RWPE2 (cell line): Measurements from ENCODE around the gene ZFHX3.

Experiments
- ATAC-seq: fragments of 200-7000 bp; cut with Tn5 transposase; 3 replicates; pipeline ENCODE4 v1.9.1; 2021; ENCODE audit warnings: low read depth
- DNase-seq: peaks from one replicate; pipeline ENCODE4 v3.0.0-alpha.2; 2020; ENCODE audit warnings: low spot score
- H3K27ac ChIP-seq: fragments of 450-650 bp; 2 replicates; pipeline ENCODE4 v1.5.1; 2017; ENCODE audit warnings: mild to moderate bottlenecking; ENCODE audit not compliant: poor library complexity, severe bottlenecking
- H3K27me3 ChIP-seq: fragments of 250-450 bp; sonication (Bioruptor Pico); 2 replicates; pipeline ENCODE4 v1.5.1; 2021; ENCODE audit warnings: mild to moderate bottlenecking, moderate library complexity; ENCODE audit not compliant: insufficient read depth, poor library complexity, severe bottlenecking
- H3K36me3 ChIP-seq: fragments of 250-450 bp; sonication (Bioruptor Pico); 2 replicates; pipeline ENCODE4 v1.5.1; 2020; ENCODE audit warnings: low read depth, mild to moderate bottlenecking, moderate library complexity
- H3K4me1 ChIP-seq: fragments of 250-450 bp; sonication (Bioruptor Pico); 2 replicates; pipeline ENCODE4 v1.5.1; 2021; ENCODE audit warnings: mild to moderate bottlenecking, moderate library complexity; ENCODE audit not compliant: insufficient read depth, poor library complexity, severe bottlenecking
- H3K4me3 ChIP-seq: fragments of 250-450 bp; sonication (Bioruptor Pico); 2 replicates; pipeline ENCODE4 v1.5.1; 2021; ENCODE audit warnings: mild to moderate bottlenecking, moderate library complexity; ENCODE audit not compliant: severe bottlenecking
- H3K9me3 ChIP-seq: fragments of 250-450 bp; sonication (Bioruptor Pico); 2 replicates; pipeline ENCODE4 v1.5.1; 2021; ENCODE audit warnings: mild to moderate bottlenecking, moderate library complexity; ENCODE audit not compliant: severe bottlenecking
- TF ChIP-seq, protein P1 (sequence below): fragments of 450-650 bp; IDR thresholded peaks from one replicate; pipeline ENCODE4 v1.5.1; 2017; ENCODE audit warnings: mild to moderate bottlenecking, moderate library complexity; ENCODE audit not compliant: poor library complexity, severe bottlenecking

The ZFHX3 gene

GRCh38 chr16:72789921-72790320 lies 258.0 kb downstream of the ZFHX3 start:
- Histone ChIP-seq H3K4me3 (no peak overlapping the region), H3K27ac (no peak overlapping the region), H3K4me1 (peaks cover 4% of the 10 kb centered on the region), H3K27me3 (no peaks in the 10 kb centered on the region), H3K9me3 (no peaks in the 10 kb centered on the region), H3K36me3 (peaks cover 36% of the 10 kb centered on the region)
- TF ChIP-seq, protein P1, sequence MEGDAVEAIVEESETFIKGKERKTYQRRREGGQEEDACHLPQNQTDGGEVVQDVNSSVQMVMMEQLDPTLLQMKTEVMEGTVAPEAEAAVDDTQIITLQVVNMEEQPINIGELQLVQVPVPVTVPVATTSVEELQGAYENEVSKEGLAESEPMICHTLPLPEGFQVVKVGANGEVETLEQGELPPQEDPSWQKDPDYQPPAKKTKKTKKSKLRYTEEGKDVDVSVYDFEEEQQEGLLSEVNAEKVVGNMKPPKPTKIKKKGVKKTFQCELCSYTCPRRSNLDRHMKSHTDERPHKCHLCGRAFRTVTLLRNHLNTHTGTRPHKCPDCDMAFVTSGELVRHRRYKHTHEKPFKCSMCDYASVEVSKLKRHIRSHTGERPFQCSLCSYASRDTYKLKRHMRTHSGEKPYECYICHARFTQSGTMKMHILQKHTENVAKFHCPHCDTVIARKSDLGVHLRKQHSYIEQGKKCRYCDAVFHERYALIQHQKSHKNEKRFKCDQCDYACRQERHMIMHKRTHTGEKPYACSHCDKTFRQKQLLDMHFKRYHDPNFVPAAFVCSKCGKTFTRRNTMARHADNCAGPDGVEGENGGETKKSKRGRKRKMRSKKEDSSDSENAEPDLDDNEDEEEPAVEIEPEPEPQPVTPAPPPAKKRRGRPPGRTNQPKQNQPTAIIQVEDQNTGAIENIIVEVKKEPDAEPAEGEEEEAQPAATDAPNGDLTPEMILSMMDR: no peak
- DNase-seq (no peak), ATAC-seq (no peak)

DNA sequence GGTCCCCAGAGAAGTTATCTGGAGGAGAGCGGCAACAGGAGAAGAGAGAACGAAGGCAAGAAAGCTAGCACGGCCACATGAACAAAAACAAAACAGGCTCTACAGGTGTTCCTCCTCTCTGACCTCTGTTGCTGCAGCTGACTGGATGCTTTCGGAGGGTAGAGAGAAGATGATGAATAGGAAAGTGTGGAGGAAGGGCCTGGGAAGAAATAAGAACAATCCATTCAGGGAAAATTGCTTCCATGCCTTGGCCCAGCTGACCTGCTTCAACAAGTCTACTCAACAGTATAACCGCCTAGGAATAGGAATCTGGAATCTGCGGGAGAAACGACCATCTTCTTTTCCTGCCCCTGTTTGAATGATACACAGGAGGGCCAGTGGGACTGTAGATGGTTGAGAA lies 258.5 kb downstream of the ZFHX3 start:
- Histone ChIP-seq H3K4me3 (no peak overlapping the region), H3K9me3 (no peaks in the 10 kb centered on the region), H3K4me1 (peaks cover 4% of the 10 kb centered on the region), H3K36me3 (peaks cover 36% of the 10 kb centered on the region), H3K27ac (no peak overlapping the region), H3K27me3 (no peaks in the 10 kb centered on the region)
- no peak for ATAC-seq
- DNase-seq: no peak
- TF ChIP-seq, protein P1: no peak

DNA sequence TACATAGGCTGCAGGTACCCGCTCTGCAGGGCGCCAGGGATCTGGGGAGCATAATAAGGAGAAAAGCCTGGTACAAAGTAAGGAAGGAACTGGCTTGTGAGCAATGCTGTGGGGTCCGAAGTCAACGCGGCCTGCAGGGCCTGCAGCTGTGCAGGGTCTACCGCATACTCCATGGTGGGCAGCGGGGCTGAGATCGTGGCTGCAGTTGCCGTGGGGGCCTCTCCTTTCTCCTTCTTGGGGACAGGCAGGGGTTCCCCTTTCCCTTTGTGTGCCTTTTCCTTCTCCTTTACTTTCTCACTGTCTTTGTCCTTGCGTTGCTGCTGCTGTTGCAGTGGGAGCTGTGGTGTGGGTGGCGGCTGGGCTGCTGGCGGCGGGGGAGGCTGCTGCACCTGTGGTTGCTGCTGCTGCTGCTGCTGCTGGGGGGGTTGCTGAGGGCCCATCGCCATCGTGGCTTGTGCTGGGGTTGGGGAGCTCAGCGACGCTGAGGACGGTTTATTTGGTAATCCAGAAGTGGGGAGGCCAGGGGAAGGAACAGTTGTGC lies 259.6 kb downstream of the ZFHX3 start:
- Histone ChIP-seq H3K36me3 (peaks cover 25% of the 10 kb centered on the region), H3K27ac (no peak overlapping the region)
- no peak for DNase-seq

DNA sequence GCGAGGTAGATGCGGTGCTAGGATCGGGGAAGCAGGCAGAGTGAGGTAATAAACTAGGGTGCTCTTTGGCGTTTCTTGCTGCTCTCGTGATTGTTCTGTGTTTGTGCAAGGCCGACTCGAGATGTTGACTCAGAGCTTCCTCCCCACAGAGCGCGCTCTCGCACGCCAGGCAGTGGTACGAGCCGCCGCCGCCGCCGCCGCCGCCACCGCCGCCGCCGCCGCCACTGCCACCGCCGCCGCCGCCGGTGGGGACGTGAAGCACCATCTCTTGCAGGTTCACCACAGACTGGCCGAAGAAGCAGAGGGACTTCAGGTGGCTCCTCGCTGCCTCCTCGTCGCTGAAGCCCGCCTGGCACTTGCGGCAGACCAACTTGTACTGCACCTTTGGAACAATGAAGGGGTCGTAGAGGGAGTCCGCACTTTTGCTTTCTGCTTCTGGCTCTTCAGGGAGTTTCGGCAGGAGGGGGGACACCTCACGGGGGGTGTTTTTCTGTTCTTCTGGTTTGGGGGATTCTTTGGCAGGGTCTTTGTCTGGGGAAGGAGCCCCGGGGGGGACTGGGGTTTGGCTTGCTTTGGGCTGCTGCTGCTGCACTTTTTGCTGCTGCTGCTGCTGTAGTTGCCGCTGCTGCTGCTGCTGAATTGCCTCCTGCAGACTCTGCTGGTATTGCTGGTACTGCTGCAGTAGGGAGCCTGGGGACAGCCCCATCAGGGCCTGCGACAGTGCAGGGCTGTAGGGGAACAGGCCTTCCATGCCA lies 260.2 kb downstream of the ZFHX3 start:
- ATAC-seq (peak; percentile 95), DNase-seq (peak; percentile 72)
- Histone ChIP-seq H3K4me1 (peaks cover 4% of the 10 kb centered on the region), H3K27ac (peak overlapping the region; percentile 4), H3K9me3 (no peaks in the 10 kb centered on the region), H3K36me3 (peaks cover 18% of the 10 kb centered on the region), H3K27me3 (no peaks in the 10 kb centered on the region), H3K4me3 (peak overlapping the region; percentile 11)
- TF ChIP-seq, protein P1: peak; percentile 10

More for the DNA sequence above, 259.6 kb downstream of the ZFHX3 start:
- TF ChIP-seq, protein P1: no peak
- Histone ChIP-seq H3K4me1 (peaks cover 4% of the 10 kb centered on the region), H3K9me3 (no peaks in the 10 kb centered on the region), H3K27me3 (no peaks in the 10 kb centered on the region), H3K4me3 (no peak overlapping the region)
- peak; percentile 22; the same call in 1 of the 3 replicates for ATAC-seq

DNA sequence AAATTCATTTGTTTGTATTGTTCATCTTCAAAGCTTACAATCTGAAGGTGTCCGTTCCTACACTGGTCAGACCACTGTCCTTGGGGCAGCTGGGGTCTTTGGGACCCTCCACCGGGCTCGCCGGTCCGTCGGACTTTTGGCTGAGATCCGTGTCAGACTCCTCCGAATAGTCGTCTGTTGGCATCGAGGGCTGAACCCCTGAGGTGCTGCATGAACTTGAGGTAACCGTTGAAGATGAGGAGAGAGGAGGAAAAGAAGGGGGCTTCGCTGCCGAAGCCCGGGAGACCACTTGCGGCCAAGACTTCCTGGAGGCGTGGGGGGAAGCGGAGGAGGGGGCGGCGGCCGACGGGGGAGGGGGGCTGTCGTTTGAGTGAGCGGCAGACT lies 260.8 kb downstream of the ZFHX3 start:
- TF ChIP-seq, protein P1: no peak
- Histone ChIP-seq H3K4me1 (peaks cover 4% of the 10 kb centered on the region), H3K27me3 (no peaks in the 10 kb centered on the region), H3K4me3 (no peak overlapping the region), H3K27ac (peak overlapping the region; percentile 4), H3K36me3 (peaks cover 21% of the 10 kb centered on the region), H3K9me3 (no peaks in the 10 kb centered on the region)
- no peak for ATAC-seq
- DNase-seq: no peak
